ENCODE data around the gene ASIC3. TPM values are rescaled to one million over a fixed set of nuclear protein-coding genes. Genes with fewer than 3 reads are reported as not detected.

The ASIC3 gene
- total and polyA plus RNA-seq, 2 experiments from 2014 or later, result 2.1 to 4.5 TPM

DNA sequence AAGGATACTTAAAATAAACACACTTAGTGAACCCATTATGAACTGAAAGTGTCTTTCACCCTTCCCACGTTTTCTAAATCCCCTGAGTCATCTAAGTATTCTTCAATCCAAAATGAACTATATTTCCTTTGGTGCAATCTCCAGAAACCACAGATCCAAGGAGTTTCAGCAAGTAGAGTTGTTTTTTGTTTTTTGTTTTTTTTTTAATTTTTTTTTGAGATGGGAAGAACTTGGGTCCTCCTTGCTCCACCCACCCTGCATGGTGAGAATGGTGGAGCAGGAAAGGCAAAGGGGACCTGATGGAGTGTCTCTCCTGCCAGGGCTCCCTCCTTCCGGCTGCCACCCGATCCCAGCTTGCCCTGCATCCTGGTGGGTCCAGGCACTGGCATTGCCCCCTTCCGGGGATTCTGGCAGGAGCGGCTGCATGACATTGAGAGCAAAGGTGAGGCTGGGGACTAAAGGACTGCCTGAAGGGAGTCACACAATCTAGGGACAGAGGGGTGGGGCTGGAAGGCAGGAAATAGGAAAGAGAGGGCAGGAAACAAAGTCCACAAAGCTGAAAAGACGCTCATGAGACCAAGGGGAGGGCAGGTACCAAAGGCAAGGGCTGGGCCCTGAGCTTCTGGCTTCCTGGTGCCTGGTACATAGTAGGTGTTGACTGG is 36.2 kb upstream of the ASIC3 start:
- Histone ChIP-seq H3K79me2 (no peaks in the 10 kb centered on the region), H3K9me2 (replicated peaks; ENCODE audit: insufficient read depth) (no peaks in the 10 kb centered on the region), H3K4me1 (ENCODE audit: insufficient read depth) (peaks cover 33% of the 10 kb centered on the region), H3K9me3 (ENCODE audit: low read depth) (no peaks in the 10 kb centered on the region), H2AFZ (no peak overlapping the region), H3K27me3 (peaks cover 2% of the 10 kb centered on the region), H3K36me3 (replicated peaks; ENCODE audit: insufficient read depth, low read depth) (no peaks in the 10 kb centered on the region), H4K20me1 (ENCODE audit: insufficient read depth, poor library complexity, severe bottlenecking) (no peaks in the 10 kb centered on the region), H3K4me3 (no peak overlapping the region), H3K4me2 (peak overlapping the region; percentile 78), H3K27ac (peak overlapping the region; percentile 79)
- peak; percentile 73 for DNase-seq (ENCODE audit: low spot score)
- 67% methylated on average over 6 of the region's 6 CpGs for WGBS (ENCODE audit: low lambda C conversion rate, missing lambda C conversion rate)
- TF ChIP-seq EZH2 (IDR thresholded peaks at IDR 0.05; ENCODE audit: borderline replicate concordance) (no peak), EZH2phosphoT487 (IDR thresholded peaks at IDR 0.05; ENCODE audit: low read depth, severe bottlenecking, unreplicated experiment) (no peak), CTCF (IDR thresholded peaks at IDR 0.05; ENCODE audit: poor library complexity) (no peak)

DNA sequence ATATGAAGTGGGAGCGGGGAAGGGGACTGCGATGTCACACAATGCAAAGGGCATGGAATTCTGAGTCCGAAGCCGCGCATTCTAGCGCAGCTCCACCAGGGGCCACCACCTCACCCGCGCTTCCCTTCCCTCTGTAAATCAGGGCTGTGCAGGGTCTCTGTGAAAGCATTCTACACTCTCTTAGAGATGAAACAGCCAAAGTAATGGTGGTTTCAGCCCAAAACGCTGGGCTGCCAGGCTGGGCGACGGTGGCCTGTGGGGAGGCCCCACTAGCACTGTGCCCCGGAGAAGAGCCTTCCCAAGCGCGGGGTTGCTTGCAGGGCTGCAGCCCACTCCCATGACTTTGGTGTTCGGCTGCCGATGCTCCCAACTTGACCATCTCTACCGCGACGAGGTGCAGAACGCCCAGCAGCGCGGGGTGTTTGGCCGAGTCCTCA is 35.4 kb upstream of the ASIC3 start:
- Histone ChIP-seq H3K9me3 (ENCODE audit: low read depth) (no peaks in the 10 kb centered on the region), H3K4me1 (ENCODE audit: insufficient read depth) (peaks cover 35% of the 10 kb centered on the region), H3K9me2 (replicated peaks; ENCODE audit: insufficient read depth) (no peaks in the 10 kb centered on the region), H3K27me3 (peaks cover 8% of the 10 kb centered on the region), H3K79me2 (no peaks in the 10 kb centered on the region), H2AFZ (no peak overlapping the region), H3K4me3 (no peak overlapping the region), H3K27ac (peak overlapping the region; percentile 79), H3K4me2 (peak overlapping the region; percentile 78), H4K20me1 (ENCODE audit: insufficient read depth, poor library complexity, severe bottlenecking) (no peaks in the 10 kb centered on the region), H3K36me3 (replicated peaks; ENCODE audit: insufficient read depth, low read depth) (no peaks in the 10 kb centered on the region)
- DNase-seq (ENCODE audit: low spot score), result peak; percentile 72
- TF ChIP-seq CTCF (IDR thresholded peaks at IDR 0.05; ENCODE audit: poor library complexity) (peak; percentile 56), EZH2phosphoT487 (IDR thresholded peaks at IDR 0.05; ENCODE audit: low read depth, severe bottlenecking, unreplicated experiment) (no peak)
- WGBS (ENCODE audit: low lambda C conversion rate, missing lambda C conversion rate), result 31% methylated on average over 23 of the region's 23 CpGs

- Histone ChIP-seq H3K27me3 (peaks cover 8% of the 10 kb centered on the region), H3K36me3 (replicated peaks; ENCODE audit: insufficient read depth, low read depth) (no peaks in the 10 kb centered on the region), H3K27ac (peak overlapping the region; percentile 79), H3K4me2 (peak overlapping the region; percentile 78), H3K4me3 (no peak overlapping the region), H3K9me3 (ENCODE audit: low read depth) (no peaks in the 10 kb centered on the region), H3K79me2 (no peaks in the 10 kb centered on the region), H4K20me1 (ENCODE audit: insufficient read depth, poor library complexity, severe bottlenecking) (no peaks in the 10 kb centered on the region), H2AFZ (no peak overlapping the region), H3K4me1 (ENCODE audit: insufficient read depth) (peaks cover 37% of the 10 kb centered on the region), H3K9me2 (replicated peaks; ENCODE audit: insufficient read depth) (no peaks in the 10 kb centered on the region)
- no peak for DNase-seq (ENCODE audit: low spot score)
- WGBS (ENCODE audit: low lambda C conversion rate, missing lambda C conversion rate), result 25% methylated on average over 4 of the region's 26 CpGs
- TF ChIP-seq CTCF (IDR thresholded peaks at IDR 0.05; ENCODE audit: poor library complexity), result no peak
- no peak for TF ChIP-seq EZH2 (IDR thresholded peaks at IDR 0.05; ENCODE audit: borderline replicate concordance)
- no peak for TF ChIP-seq EZH2phosphoT487 (IDR thresholded peaks at IDR 0.05; ENCODE audit: low read depth, severe bottlenecking, unreplicated experiment)
Measured at GRCh38 chr7:151013356-151013732, 35.0 kb upstream of the ASIC3 start.
